Astrocyte (in vitro differentiated cells and primary cell): ENCODE data around the gene CCDC175. TPM values are rescaled to one million over a fixed set of nuclear protein-coding genes. Genes with fewer than 3 reads are reported as not detected.

Experiments used
- DNase-seq: peaks from one replicate; pipeline ENCODE4 v3.0.0-alpha.2; 2010; ENCODE audit warnings: low read depth
- FAIRE-seq: peaks from 2 replicates; lab custom pipeline; 2011; peaks lifted over from hg19 to GRCh38; lab: Jason Lieb, UNC
- H2AFZ ChIP-seq: 2 replicates; pipeline ENCODE4 v1.6.0; 2012; ENCODE audit warnings: low read depth, low read length, inconsistent platforms
- H3K27ac ChIP-seq: 2 replicates; pipeline ENCODE4 v1.5.1; 2011; ENCODE audit warnings: low read depth, low read length, inconsistent platforms
- H3K27me3 ChIP-seq: 2 replicates; pipeline ENCODE4 v1.6.0; 2011; ENCODE audit warnings: low read length, inconsistent platforms; ENCODE audit not compliant: insufficient read depth
- H3K36me3 ChIP-seq: 2 replicates; pipeline ENCODE4 v1.5.1; 2011; ENCODE audit warnings: low read length, inconsistent platforms; ENCODE audit not compliant: insufficient read depth
- H3K4me1 ChIP-seq: 2 replicates; pipeline ENCODE4 v1.5.1; 2011; ENCODE audit warnings: low read length, inconsistent platforms; ENCODE audit not compliant: insufficient read depth
- H3K4me2 ChIP-seq: 2 replicates; pipeline ENCODE4 v1.6.0; 2012; ENCODE audit warnings: low read length, inconsistent platforms
- H3K4me3 ChIP-seq: 2 replicates; pipeline ENCODE4 v1.5.1; 2011; ENCODE audit warnings: low read depth, mild to moderate bottlenecking, low read length, inconsistent platforms; ENCODE audit not compliant: insufficient read depth
- H3K79me2 ChIP-seq: 2 replicates; pipeline ENCODE4 v1.6.0; 2012; ENCODE audit warnings: mild to moderate bottlenecking, low read length, inconsistent platforms; ENCODE audit not compliant: insufficient read depth
- H3K9ac ChIP-seq: 2 replicates; pipeline ENCODE4 v1.6.0; 2012; ENCODE audit warnings: mild to moderate bottlenecking, low read length, inconsistent platforms
- H3K9me3 ChIP-seq: 2 replicates; pipeline ENCODE4 v1.5.1; 2012; ENCODE audit warnings: low read depth, mild to moderate bottlenecking, low read length, inconsistent platforms; ENCODE audit not compliant: insufficient read depth
- H4K20me1 ChIP-seq: 2 replicates; pipeline ENCODE4 v1.6.0; 2012; ENCODE audit warnings: low read length, inconsistent platforms; ENCODE audit not compliant: insufficient read depth
- H3K27ac Mint-ChIP-seq: one replicate; pipeline ENCODE4 v1.8.0; 2021; ENCODE audit warnings: mild to moderate bottlenecking, mixed read lengths; ENCODE audit not compliant: unreplicated experiment
- H3K27me3 Mint-ChIP-seq: one replicate; pipeline ENCODE4 v1.8.0; 2021; ENCODE audit warnings: low read depth, mixed read lengths; ENCODE audit not compliant: unreplicated experiment
- H3K36me3 Mint-ChIP-seq: one replicate; pipeline ENCODE4 v1.8.0; 2021; ENCODE audit warnings: low read depth, mixed read lengths; ENCODE audit not compliant: unreplicated experiment
- H3K4me1 Mint-ChIP-seq: one replicate; pipeline ENCODE4 v1.8.0; 2021; ENCODE audit warnings: low read depth, mixed read lengths; ENCODE audit not compliant: unreplicated experiment
- H3K4me3 Mint-ChIP-seq: one replicate; pipeline ENCODE4 v1.8.0; 2021; ENCODE audit warnings: mild to moderate bottlenecking, moderate library complexity, mixed read lengths; ENCODE audit not compliant: unreplicated experiment
- H3K9me3 Mint-ChIP-seq: one replicate; pipeline ENCODE4 v1.8.0; 2021; ENCODE audit warnings: mild to moderate bottlenecking, mixed read lengths; ENCODE audit not compliant: unreplicated experiment
- EZH2 ChIP-seq: IDR thresholded peaks from 2 replicates; pipeline ENCODE4 v1.6.1; 2012; ENCODE audit warnings: mild to moderate bottlenecking, low read length, inconsistent platforms; ENCODE audit not compliant: insufficient read depth
- total RNA-seq: library from RNA; stranded (reverse); gene quantifications from 2 replicates; pipeline ENCODE4 v1.2.1, GENCODE V29; 2021
- TF ChIP-seq, protein P1 (sequence below): IDR thresholded peaks from 2 replicates; pipeline ENCODE4 v1.5.1; 2011; ENCODE audit warnings: low read depth, mild to moderate bottlenecking, inconsistent platforms, low read length, moderate library complexity; ENCODE audit not compliant: insufficient read depth

CCDC175 gene
- total RNA-seq, 1 donor from 2014 or later, result not detected

- no peaks in the 10 kb centered on the region for H3K27me3 ChIP-seq
- no peaks in the 10 kb centered on the region for H3K79me2 ChIP-seq
- no peaks in the 10 kb centered on the region for H3K36me3 ChIP-seq
- no peak overlapping the region for H3K9ac ChIP-seq
- no peaks in the 10 kb centered on the region for H3K9me3 ChIP-seq
- no peak overlapping the region for H3K4me2 ChIP-seq
- FAIRE-seq (no peak), DNase-seq (no peak)
- no peaks in the 10 kb centered on the region for H3K36me3 Mint-ChIP-seq
- no peak for TF ChIP-seq EZH2
- TF ChIP-seq, protein P1, sequence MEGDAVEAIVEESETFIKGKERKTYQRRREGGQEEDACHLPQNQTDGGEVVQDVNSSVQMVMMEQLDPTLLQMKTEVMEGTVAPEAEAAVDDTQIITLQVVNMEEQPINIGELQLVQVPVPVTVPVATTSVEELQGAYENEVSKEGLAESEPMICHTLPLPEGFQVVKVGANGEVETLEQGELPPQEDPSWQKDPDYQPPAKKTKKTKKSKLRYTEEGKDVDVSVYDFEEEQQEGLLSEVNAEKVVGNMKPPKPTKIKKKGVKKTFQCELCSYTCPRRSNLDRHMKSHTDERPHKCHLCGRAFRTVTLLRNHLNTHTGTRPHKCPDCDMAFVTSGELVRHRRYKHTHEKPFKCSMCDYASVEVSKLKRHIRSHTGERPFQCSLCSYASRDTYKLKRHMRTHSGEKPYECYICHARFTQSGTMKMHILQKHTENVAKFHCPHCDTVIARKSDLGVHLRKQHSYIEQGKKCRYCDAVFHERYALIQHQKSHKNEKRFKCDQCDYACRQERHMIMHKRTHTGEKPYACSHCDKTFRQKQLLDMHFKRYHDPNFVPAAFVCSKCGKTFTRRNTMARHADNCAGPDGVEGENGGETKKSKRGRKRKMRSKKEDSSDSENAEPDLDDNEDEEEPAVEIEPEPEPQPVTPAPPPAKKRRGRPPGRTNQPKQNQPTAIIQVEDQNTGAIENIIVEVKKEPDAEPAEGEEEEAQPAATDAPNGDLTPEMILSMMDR, result no peak
- no peak overlapping the region for H3K4me3 Mint-ChIP-seq
- no peak overlapping the region for H3K4me3 ChIP-seq
- H3K27ac ChIP-seq, result no peak overlapping the region
- no peak overlapping the region for H2AFZ ChIP-seq
- no peaks in the 10 kb centered on the region for H3K4me1 ChIP-seq
- H3K27me3 Mint-ChIP-seq, result no peaks in the 10 kb centered on the region
- H4K20me1 ChIP-seq, result no peaks in the 10 kb centered on the region
- H3K9me3 Mint-ChIP-seq, result peaks cover 6% of the 10 kb centered on the region
- H3K27ac Mint-ChIP-seq, result no peak overlapping the region
- H3K4me1 Mint-ChIP-seq, result peaks cover 7% of the 10 kb centered on the region
Observed at GRCh38 chr14:59619061-59619460, 42.4 kb upstream of the CCDC175 start.

DNA sequence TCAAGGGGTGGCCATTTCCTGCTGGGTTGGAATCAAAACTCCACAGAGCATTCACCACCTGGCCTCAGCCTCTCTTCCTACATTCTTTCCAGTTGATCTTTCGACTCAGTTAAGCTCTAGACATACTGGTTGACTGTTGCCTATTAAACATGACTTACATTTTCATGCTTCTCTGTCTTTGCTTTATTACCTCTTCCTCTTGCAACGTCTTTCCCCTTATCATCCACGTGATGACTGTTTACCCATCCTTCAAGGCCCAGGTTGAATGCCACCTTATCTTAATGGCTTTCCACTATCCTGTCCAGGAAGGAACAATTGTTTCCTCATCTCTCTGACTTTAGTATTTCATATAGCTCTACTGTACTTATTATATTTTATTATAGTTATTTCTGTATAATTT is 24.4 kb upstream of the CCDC175 start:
- H3K79me2 ChIP-seq, result no peaks in the 10 kb centered on the region
- H3K4me3 Mint-ChIP-seq, result no peak overlapping the region
- peak overlapping the region; percentile 45 for H3K27ac ChIP-seq
- H3K27me3 Mint-ChIP-seq, result peaks cover 8% of the 10 kb centered on the region
- no peak for TF ChIP-seq EZH2
- H4K20me1 ChIP-seq, result no peaks in the 10 kb centered on the region
- peak overlapping the region; percentile 9 for H3K27ac Mint-ChIP-seq
- FAIRE-seq (no peak), DNase-seq (no peak)
- no peaks in the 10 kb centered on the region for H3K36me3 ChIP-seq
- peaks cover 4% of the 10 kb centered on the region for H3K4me1 Mint-ChIP-seq
- no peaks in the 10 kb centered on the region for H3K27me3 ChIP-seq
- no peak overlapping the region for H3K9ac ChIP-seq
- no peak overlapping the region for H2AFZ ChIP-seq
- no peaks in the 10 kb centered on the region for H3K9me3 Mint-ChIP-seq
- H3K4me3 ChIP-seq, result no peak overlapping the region
- no peaks in the 10 kb centered on the region for H3K36me3 Mint-ChIP-seq
- no peaks in the 10 kb centered on the region for H3K4me1 ChIP-seq
- H3K9me3 ChIP-seq, result no peaks in the 10 kb centered on the region
- H3K4me2 ChIP-seq, result no peak overlapping the region

DNA sequence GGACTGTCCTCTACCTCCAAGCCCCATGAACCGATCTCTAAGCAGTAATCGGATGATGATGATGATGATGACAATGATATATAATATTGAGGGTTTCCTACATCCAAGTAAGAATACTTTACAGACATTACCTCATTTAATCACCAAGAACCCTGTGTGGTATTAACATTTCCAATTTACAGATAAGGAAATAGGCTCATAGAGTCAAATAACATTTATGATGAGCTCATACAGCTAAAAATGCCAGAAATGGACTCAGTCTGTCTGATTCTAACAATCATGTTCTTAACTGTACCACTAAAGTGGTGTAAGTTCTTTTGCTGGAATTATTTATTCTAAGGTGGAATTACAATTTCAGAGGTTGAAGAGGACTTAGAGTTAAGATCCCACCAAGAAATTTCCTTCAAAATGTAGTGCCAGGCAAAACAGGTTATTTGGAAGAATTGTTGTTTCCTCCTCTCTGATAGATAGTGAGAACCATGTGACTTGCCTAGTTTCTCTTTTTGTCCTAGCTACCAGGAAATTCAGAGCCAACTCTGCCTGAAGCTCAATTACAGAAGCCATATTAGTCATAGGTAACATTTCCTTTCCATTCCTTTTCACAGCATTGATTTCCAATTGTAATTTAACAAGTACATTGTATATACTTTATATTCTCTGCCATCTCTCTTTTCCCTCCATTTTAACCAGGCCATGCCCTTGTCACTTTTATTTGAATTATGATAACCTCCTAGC is 23.8 kb upstream of the CCDC175 start:
- no peak for FAIRE-seq
- no peaks in the 10 kb centered on the region for H3K9me3 ChIP-seq
- no peak overlapping the region for H3K9ac ChIP-seq
- no peaks in the 10 kb centered on the region for H3K27me3 ChIP-seq
- H3K27me3 Mint-ChIP-seq, result peaks cover 8% of the 10 kb centered on the region
- peak overlapping the region; percentile 45 for H3K27ac ChIP-seq
- H3K9me3 Mint-ChIP-seq, result no peaks in the 10 kb centered on the region
- peaks cover 4% of the 10 kb centered on the region for H3K4me1 Mint-ChIP-seq
- DNase-seq, result peak; percentile 47
- no peak overlapping the region for H3K4me3 Mint-ChIP-seq
- no peaks in the 10 kb centered on the region for H4K20me1 ChIP-seq
- TF ChIP-seq, protein P1, result no peak
- no peak for TF ChIP-seq EZH2
- H3K4me3 ChIP-seq, result no peak overlapping the region
- H3K4me1 ChIP-seq, result no peaks in the 10 kb centered on the region
- H3K27ac Mint-ChIP-seq, result peak overlapping the region; percentile 9
- no peak overlapping the region for H2AFZ ChIP-seq
- no peaks in the 10 kb centered on the region for H3K36me3 ChIP-seq
- H3K36me3 Mint-ChIP-seq, result no peaks in the 10 kb centered on the region
- peak overlapping the region; percentile 28 for H3K4me2 ChIP-seq
- no peaks in the 10 kb centered on the region for H3K79me2 ChIP-seq
